Neural progenitor cell (in vitro differentiated cells): Measurements from ENCODE around the gene CXCR4. TPM values are rescaled to one million over a fixed set of nuclear protein-coding genes. Genes with fewer than 3 reads are reported as not detected.

Experiments
- DNase-seq: peaks from one replicate; pipeline ENCODE4 v3.0.0-alpha.2; 2016; ENCODE audit warnings: low spot score
- H2AFZ ChIP-seq: fragments of 200-600 bp; sonication (generic); replicated peaks from 2 replicates; pipeline ENCODE4 v1.6.1; 2016; ENCODE audit warnings: antibody characterized with exemption
- H3F3A ChIP-seq: fragments of 200-600 bp; sonication (generic); 2 replicates; pipeline ENCODE4 v1.6.1; 2016; ENCODE audit warnings: antibody characterized with exemption, low read depth
- H3K27ac ChIP-seq: fragments of 200-600 bp; sonication (generic); 2 replicates; pipeline ENCODE4 v1.5.1; 2016; ENCODE audit warnings: mild to moderate bottlenecking
- H3K27me3 ChIP-seq: fragments of 200-600 bp; sonication (generic); 2 replicates; pipeline ENCODE4 v1.6.1; 2016; ENCODE audit warnings: mild to moderate bottlenecking, moderate library complexity
- H3K36me3 ChIP-seq: fragments of 200-600 bp; sonication (generic); 2 replicates; pipeline ENCODE4 v1.5.1; 2016
- H3K4me1 ChIP-seq: fragments of 200-600 bp; sonication (generic); 2 replicates; pipeline ENCODE4 v1.6.1; 2016; ENCODE audit warnings: mixed run types
- H3K4me2 ChIP-seq: fragments of 200-600 bp; sonication (generic); 2 replicates; pipeline ENCODE4 v1.6.1; 2016
- H3K4me3 ChIP-seq: fragments of 200-600 bp; sonication (generic); 2 replicates; pipeline ENCODE4 v1.5.1; 2016
- H3K79me2 ChIP-seq: fragments of 200-600 bp; sonication (generic); 2 replicates; pipeline ENCODE4 v1.6.1; 2016; ENCODE audit warnings: low read depth
- H3K9ac ChIP-seq: fragments of 200-600 bp; sonication (generic); 2 replicates; pipeline ENCODE4 v1.6.1; 2016
- H3K9me3 ChIP-seq: fragments of 200-600 bp; sonication (generic); 2 replicates; pipeline ENCODE4 v1.5.1; 2016; ENCODE audit warnings: low read depth
- H4K20me1 ChIP-seq: fragments of 200-600 bp; sonication (generic); 2 replicates; pipeline ENCODE4 v1.6.1; 2016; ENCODE audit warnings: low read depth
- H3K27ac Mint-ChIP-seq: 3 replicates; pipeline ENCODE4 v1.8.0; 2021; ENCODE audit warnings: mixed read lengths
- H3K27me3 Mint-ChIP-seq: 2 replicates; pipeline ENCODE4 v1.8.0; 2022; ENCODE audit warnings: low read depth, mild to moderate bottlenecking, inconsistent platforms, moderate library complexity, mixed read lengths; ENCODE audit not compliant: insufficient read depth
- H3K36me3 Mint-ChIP-seq: 3 replicates; pipeline ENCODE4 v1.8.0; 2021; ENCODE audit warnings: mixed read lengths
- H3K4me1 Mint-ChIP-seq: 3 replicates; pipeline ENCODE4 v1.8.0; 2021; ENCODE audit warnings: mixed read lengths
- H3K4me3 Mint-ChIP-seq: 3 replicates; pipeline ENCODE4 v1.8.0; 2021; ENCODE audit warnings: mild to moderate bottlenecking, moderate library complexity, mixed read lengths
- H3K9me3 Mint-ChIP-seq: 3 replicates; pipeline ENCODE4 v1.8.0; 2020; ENCODE audit warnings: mixed read lengths
- CTCF ChIP-seq: fragments of 200-600 bp; sonication (generic); IDR thresholded peaks from 2 replicates; pipeline ENCODE4 v1.5.1; 2017; ENCODE audit warnings: antibody characterized with exemption, mild to moderate bottlenecking
- EZH2 ChIP-seq: fragments of 200-600 bp; sonication (generic); IDR thresholded peaks from 2 replicates; pipeline ENCODE4 v1.6.1; 2017; ENCODE audit warnings: antibody characterized with exemption, mild to moderate bottlenecking, moderate library complexity
- EZH2phosphoT487 ChIP-seq: fragments of 200-600 bp; sonication (generic); IDR thresholded peaks from 2 replicates; pipeline ENCODE4 v1.6.1; 2017; ENCODE audit warnings: antibody characterized with exemption
- total RNA-seq: library from RNA; depleted of rRNA; stranded (reverse); fragments of >200 nt; gene quantifications from 2 replicates; pipeline ENCODE4 v1.2.3, GENCODE V29; 2015; ENCODE audit warnings: low replicate concordance

The CXCR4 gene
- total RNA-seq, 1 donor from 2014 or later = 32.6 TPM

GRCh38 chr2:136115183-136115761 is 2.7 kb downstream of the CXCR4 start:
- peaks cover 41% of the 10 kb centered on the region for H3F3A ChIP-seq
- H3K4me1 ChIP-seq = peaks cover 34% of the 10 kb centered on the region
- no peaks in the 10 kb centered on the region for H3K36me3 ChIP-seq
- Mint-ChIP-seq H3K36me3 (peaks cover 33% of the 10 kb centered on the region), H3K27me3 (peaks cover 12% of the 10 kb centered on the region), H3K4me3 (peak overlapping the region; percentile 99), H3K9me3 (peaks cover 10% of the 10 kb centered on the region), H3K4me1 (peaks cover 61% of the 10 kb centered on the region), H3K27ac (no peak overlapping the region)
- H3K4me3 ChIP-seq = peak overlapping the region; percentile 70
- peak overlapping the region; percentile 100 for H3K4me2 ChIP-seq
- peaks cover 11% of the 10 kb centered on the region for H3K79me2 ChIP-seq
- H4K20me1 ChIP-seq = peaks cover 32% of the 10 kb centered on the region
- H3K9ac ChIP-seq = no peak overlapping the region
- no peak for TF ChIP-seq CTCF
- no peak for TF ChIP-seq EZH2phosphoT487
- TF ChIP-seq EZH2 = no peak
- no peak for DNase-seq
- H3K27ac ChIP-seq = no peak overlapping the region
- no peaks in the 10 kb centered on the region for H3K9me3 ChIP-seq
- H2AFZ ChIP-seq = no peak overlapping the region
- peaks cover 21% of the 10 kb centered on the region for H3K27me3 ChIP-seq

- H3K4me2 ChIP-seq = no peak overlapping the region
- DNase-seq = no peak
- H3K4me1 Mint-ChIP-seq = peaks cover 54% of the 10 kb centered on the region
- peaks cover 25% of the 10 kb centered on the region for H3K4me1 ChIP-seq
- peaks cover 12% of the 10 kb centered on the region for H3K27me3 Mint-ChIP-seq
- H3K9ac ChIP-seq = no peak overlapping the region
- no peaks in the 10 kb centered on the region for H3K36me3 ChIP-seq
- no peak overlapping the region for H3K27ac Mint-ChIP-seq
- H3K9me3 Mint-ChIP-seq = peaks cover 10% of the 10 kb centered on the region
- TF ChIP-seq EZH2 (no peak), CTCF (no peak), EZH2phosphoT487 (no peak)
- H3K36me3 Mint-ChIP-seq = peaks cover 33% of the 10 kb centered on the region
- peaks cover 32% of the 10 kb centered on the region for H4K20me1 ChIP-seq
- H3K4me3 Mint-ChIP-seq = peak overlapping the region; percentile 73
- H2AFZ ChIP-seq = no peak overlapping the region
- peaks cover 38% of the 10 kb centered on the region for H3F3A ChIP-seq
- no peak overlapping the region for H3K4me3 ChIP-seq
- no peak overlapping the region for H3K27ac ChIP-seq
- H3K9me3 ChIP-seq = no peaks in the 10 kb centered on the region
- H3K27me3 ChIP-seq = peaks cover 12% of the 10 kb centered on the region
- H3K79me2 ChIP-seq = peaks cover 11% of the 10 kb centered on the region
Observed at GRCh38 chr2:136114382-136114781, 3.6 kb downstream of the CXCR4 start.

- peak overlapping the region; percentile 29 for H3K4me2 ChIP-seq
Observed at GRCh38 chr2:136113209-136113971, 4.6 kb downstream of the CXCR4 start.

More at GRCh38 chr2:136113209-136113971, 4.6 kb downstream of the CXCR4 start:
- H3K9me3 ChIP-seq = no peaks in the 10 kb centered on the region
- no peak overlapping the region for H2AFZ ChIP-seq
- peaks cover 24% of the 10 kb centered on the region for H3K4me1 ChIP-seq
- no peak for DNase-seq
- peaks cover 48% of the 10 kb centered on the region for H3K4me1 Mint-ChIP-seq
- H4K20me1 ChIP-seq = peaks cover 32% of the 10 kb centered on the region
- H3K27ac ChIP-seq = no peak overlapping the region
- H3K9me3 Mint-ChIP-seq = peaks cover 10% of the 10 kb centered on the region
- peaks cover 32% of the 10 kb centered on the region for H3F3A ChIP-seq
- H3K36me3 Mint-ChIP-seq = peaks cover 33% of the 10 kb centered on the region
- no peak overlapping the region for H3K27ac Mint-ChIP-seq
- TF ChIP-seq CTCF (no peak), EZH2 (no peak), EZH2phosphoT487 (no peak)
- no peaks in the 10 kb centered on the region for H3K36me3 ChIP-seq
- H3K79me2 ChIP-seq = peaks cover 11% of the 10 kb centered on the region
- peak overlapping the region; percentile 5 for H3K4me3 Mint-ChIP-seq
- H3K9ac ChIP-seq = no peak overlapping the region
- H3K4me3 ChIP-seq = no peak overlapping the region
- peaks cover 10% of the 10 kb centered on the region for H3K27me3 Mint-ChIP-seq
- peaks cover 9% of the 10 kb centered on the region for H3K27me3 ChIP-seq
